Measurements from ENCODE around the gene CMC2.

- TF ChIP-seq MYC (IDR thresholded peaks at IDR 0.05; ENCODE audit: low read depth, low read length) (no peak), MYC (CRISPR knock-in tag; IDR thresholded peaks at IDR 0.05; ENCODE audit: borderline replicate concordance, low read depth) (no peak), ZFP36 (IDR thresholded peaks at IDR 0.05; ENCODE audit: low read depth, low read length, partially characterized antibody) (no peak), ELF4 (CRISPR knock-in tag; IDR thresholded peaks at IDR 0.05) (no peak), EZH2 (IDR thresholded peaks at IDR 0.05; ENCODE audit: borderline replicate concordance, low read depth, low read length) (no peak), PHF21A (IDR thresholded peaks at IDR 0.05; ENCODE audit: borderline replicate concordance, low read depth) (no peak), NKRF (IDR thresholded peaks at IDR 0.05; ENCODE audit: borderline replicate concordance) (no peak), HCFC1 (IDR thresholded peaks at IDR 0.05; ENCODE audit: low read depth, low read length) (no peak), ZNF263 (CRISPR knock-in tag; IDR thresholded peaks at IDR 0.05; ENCODE audit: borderline replicate concordance) (no peak), POLR2AphosphoS2 (IDR thresholded peaks at IDR 0.05; ENCODE audit: low read length) (no peak), AFF4 (CRISPR knock-in tag; IDR thresholded peaks at IDR 0.05) (no peak), POLR2AphosphoS5 (IDR thresholded peaks at IDR 0.05; ENCODE audit: control insufficient read depth, insufficient read depth, low read depth, low read length) (no peak), EP300 (IDR thresholded peaks at IDR 0.05; ENCODE audit: low read length) (no peak), TAF1 (IDR thresholded peaks at IDR 0.05; ENCODE audit: control insufficient read depth, extremely low read depth, insufficient read depth, low read length, severe bottlenecking) (no peak)
These were observed 66.4 kb downstream of the CMC2 start for GRCh38 chr16:80940069-80940856.
